Activated CD8-positive, alpha-beta memory T cell treated with anti-CD3 and anti-CD28 coated beads for 48 hours (primary cell): ENCODE data around the gene PFN4.

Experiments
- DNase-seq, 3 experiments: peaks; one replicate each; pipeline ENCODE4 v3.0.0-alpha.2; 2020; ENCODE audit warnings: low read depth in 2 of 3, low spot score in 2 of 3

The PFN4 gene

DNA sequence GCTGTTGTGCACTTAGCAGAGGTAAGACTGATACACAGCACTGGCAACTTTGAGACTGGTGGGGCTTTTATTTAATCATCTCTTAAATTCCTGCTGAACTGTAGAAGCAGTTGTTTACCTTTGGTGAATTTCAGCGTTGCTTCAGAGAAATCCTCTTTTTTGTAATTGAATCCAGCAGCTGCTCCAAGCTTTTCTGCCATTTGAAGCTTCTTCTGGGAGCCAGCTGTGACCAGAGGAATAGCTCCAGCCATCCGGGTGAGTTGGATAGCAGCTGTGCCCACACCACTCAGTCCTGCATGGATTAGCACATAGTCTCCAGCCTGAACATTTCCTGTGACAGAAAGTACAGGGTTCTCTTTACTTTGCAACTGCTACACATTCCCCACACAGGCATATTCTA is 42.4 kb downstream of the PFN4 start:
- no peak for DNase-seq

GRCh38 chr2:24077879-24078278 is 45.3 kb downstream of the PFN4 start:
- no peak for DNase-seq

GRCh38 chr2:24077535-24077877 is 45.6 kb downstream of the PFN4 start:
- no peak for DNase-seq

DNA sequence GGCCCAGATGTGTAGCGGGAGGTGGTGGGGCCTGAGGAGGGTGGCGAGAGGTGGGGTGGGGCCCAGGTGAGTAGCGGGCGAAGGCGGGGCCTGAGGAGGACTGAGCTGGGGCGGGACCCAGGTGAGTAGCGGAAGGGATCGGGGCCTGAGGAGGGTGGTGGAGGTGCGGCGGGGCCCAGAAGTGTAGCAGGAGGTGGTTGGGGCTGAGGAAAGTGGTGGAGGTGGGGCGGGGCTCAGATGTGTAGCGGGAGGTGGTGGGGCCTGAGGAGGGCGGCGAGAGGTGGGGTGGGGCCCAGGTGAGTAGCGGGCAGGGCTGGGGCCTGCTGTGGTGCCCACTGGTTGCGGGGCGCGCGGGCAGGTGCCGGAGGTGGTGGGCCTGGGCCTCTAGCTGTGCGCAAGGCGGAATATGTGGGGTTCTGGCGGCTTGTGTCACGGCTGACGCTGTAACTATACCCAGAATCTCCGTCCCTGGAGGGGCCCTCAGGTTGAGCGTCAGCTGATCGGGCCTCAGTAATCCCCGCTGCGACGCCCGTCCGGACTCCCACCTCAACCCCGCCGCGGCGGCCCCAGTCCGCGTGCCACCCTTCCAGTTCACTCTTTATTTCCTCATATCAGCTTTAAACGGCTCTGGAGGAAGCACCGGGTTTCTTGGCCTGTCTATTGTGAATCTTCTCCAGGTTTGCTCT is 46.1 kb downstream of the PFN4 start:
- DNase-seq, result peak in 1 of 3 experiments; percentile 21

DNA sequence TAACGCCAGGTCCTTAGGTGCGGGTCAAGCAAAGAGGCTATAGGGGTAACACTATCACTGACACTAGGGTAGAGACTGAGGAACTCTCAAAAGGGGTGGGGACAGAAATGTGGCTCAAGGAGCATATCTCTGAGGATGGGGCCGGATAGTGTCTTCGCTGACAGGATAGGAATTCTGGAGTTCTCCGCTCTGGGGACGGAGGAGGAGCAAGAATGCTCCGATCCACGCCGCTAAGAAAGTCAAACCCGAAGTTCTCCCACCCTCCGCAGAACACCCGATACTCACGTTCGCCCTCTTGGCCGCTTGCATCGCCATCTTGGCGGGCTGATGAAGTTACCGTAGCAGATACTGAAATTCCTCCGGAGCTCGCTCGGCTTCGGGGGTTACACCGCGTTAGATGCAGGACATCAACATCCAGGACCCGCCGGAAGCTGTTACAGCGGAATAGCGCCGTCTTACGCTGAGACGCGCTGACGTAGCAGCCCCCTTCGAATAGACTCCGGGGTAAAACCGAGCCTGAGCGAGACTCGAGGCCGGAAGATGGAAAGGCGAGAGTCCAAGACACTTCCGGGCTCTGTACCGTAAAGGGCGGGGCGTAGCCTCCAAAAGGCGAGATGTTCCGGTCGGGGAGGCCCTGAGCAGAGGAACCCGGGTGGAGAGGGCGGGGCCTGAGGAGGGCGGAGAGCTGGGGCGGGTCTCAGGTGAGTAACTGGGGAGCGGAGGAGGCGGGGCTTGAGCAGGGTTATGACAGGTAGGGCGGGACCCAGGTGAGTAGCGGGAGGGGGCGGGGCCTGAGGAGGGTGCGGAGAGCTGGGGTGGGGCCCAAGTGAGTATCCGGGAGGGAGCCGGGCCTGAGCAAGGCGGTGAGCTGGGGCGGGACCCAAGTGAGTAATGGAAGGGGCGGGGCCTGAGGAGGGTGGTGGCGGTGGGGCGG is 47.0 kb downstream of the PFN4 start, which contains the start of gene SF3B6:
TSS of gene SF3B6 (minus strand) at position 412 of the 934 bp plus-strand sequence. CDS start at position 315, 97 bp downstream.
- DNase-seq, result peak; percentile 95 to 98 (median 96)

DNA sequence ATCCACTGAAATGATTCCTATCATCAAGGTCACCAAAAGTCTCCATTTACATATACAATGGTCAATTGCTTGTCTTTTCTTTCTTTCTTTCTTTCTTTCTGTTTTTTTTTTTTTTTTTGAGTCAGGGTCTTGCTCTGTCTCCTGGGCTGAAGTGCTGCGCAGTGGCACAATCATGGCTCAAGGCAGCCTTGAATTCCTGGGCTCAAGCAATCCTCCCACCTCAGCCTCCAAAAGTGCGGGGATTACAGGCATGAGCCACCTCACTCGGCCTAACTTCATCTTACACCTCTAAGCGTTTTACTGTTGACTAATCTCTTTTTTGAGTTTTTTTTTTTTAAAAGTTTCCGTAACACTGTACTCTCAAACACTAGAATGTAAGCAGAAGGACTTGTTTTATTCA is 47.9 kb downstream of the PFN4 start:
- DNase-seq, result no peak

DNA sequence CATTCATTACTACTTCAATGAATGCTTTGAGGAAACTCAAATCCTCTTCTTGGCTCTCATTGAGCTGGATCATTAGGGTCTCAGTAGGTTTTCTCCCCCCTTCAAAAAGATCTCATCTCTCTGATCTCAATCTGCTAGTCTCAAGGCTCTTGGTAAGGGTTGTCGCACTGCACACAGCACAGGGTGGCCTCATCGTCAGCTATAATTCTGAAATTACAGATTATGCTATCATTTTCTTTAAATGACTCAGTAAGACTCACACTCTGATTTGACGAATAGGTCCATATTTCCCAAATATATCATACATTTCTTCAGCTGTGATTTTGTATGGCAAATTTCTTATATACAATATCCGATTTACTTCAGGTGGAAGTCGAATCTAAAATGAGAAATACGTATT is 49.3 kb downstream of the PFN4 start:
- no peak for DNase-seq

DNA sequence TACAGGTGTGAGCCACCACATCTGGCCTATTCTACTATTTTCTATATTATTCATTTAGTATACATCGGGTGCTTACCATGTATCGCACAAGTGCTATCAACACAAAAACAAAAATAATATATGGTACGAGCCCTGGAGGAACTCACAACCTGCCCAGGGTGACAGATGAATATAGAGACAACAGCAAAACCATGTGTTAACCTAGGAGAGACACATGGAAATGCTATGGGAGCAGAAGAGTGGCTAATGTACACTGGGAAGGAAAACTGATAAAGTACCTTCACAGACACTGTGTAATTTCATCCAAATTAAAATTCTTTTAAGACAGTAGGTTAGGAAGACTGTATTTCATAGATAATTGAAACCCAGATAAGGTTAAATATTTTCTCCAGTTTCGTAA is 50.9 kb downstream of the PFN4 start:
- DNase-seq, result no peak

DNA sequence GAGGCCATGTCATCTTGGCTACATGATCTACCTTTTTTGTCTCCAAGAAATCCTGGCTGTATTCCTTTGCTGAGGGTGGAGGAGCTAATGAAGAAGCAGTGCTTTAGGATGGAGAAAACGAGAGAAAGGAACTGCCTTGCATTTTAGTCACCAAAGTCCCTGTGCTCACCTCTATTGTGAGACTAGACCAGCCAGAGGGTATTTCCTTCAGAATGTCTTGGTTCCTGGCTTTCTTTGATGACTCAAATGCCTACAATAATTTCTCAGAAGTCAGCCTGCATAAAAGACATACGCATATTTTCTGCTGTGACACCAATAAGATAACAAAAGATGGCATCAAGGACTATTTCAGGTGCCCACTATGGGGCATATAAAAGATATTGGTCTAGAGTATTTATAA is 57.8 kb downstream of the PFN4 start:
- no peak for DNase-seq
